Calu3 (cell line): ENCODE measurements around the gene CXCL5. TPM values are rescaled to one million over a fixed set of nuclear protein-coding genes. Genes with fewer than 3 reads are reported as not detected.

Experiments
- BruUV-seq: library from RNA; stranded (reverse); fragments of 400-500 nt; replicated peaks from 2 replicates; lab custom pipeline; 2021; lab: Mats Ljungman, UMichigan
- CTCF ChIA-PET: fragments of 300-600 bp; sonication (Branson Sonifier 250); formaldehyde crosslinking; loops from one replicate; lab custom pipeline; 2022; ENCODE audit warnings: antibody characterized with exemption; lab: Charles Lee
- DNase-seq: peaks from one replicate; pipeline ENCODE4 v3.0.0; 2022
- H3K27ac Mint-ChIP-seq: one replicate; pipeline ENCODE4 v1.8.0; 2022; ENCODE audit warnings: mixed read lengths; ENCODE audit not compliant: unreplicated experiment
- H3K27me3 Mint-ChIP-seq: one replicate; pipeline ENCODE4 v1.8.0; 2022; ENCODE audit warnings: mixed read lengths; ENCODE audit not compliant: unreplicated experiment
- H3K36me3 Mint-ChIP-seq: one replicate; pipeline ENCODE4 v1.8.0; 2022; ENCODE audit warnings: mild to moderate bottlenecking, moderate library complexity, mixed read lengths; ENCODE audit not compliant: insufficient read depth, unreplicated experiment
- H3K4me1 Mint-ChIP-seq: one replicate; pipeline ENCODE4 v1.8.0; 2022; ENCODE audit warnings: mild to moderate bottlenecking, low read depth, mixed read lengths; ENCODE audit not compliant: unreplicated experiment
- H3K4me3 Mint-ChIP-seq: one replicate; pipeline ENCODE4 v1.8.0; 2022; ENCODE audit warnings: mild to moderate bottlenecking, low read depth, moderate library complexity, mixed read lengths; ENCODE audit not compliant: unreplicated experiment
- H3K9me3 Mint-ChIP-seq: one replicate; pipeline ENCODE4 v1.8.0; 2022; ENCODE audit warnings: low read depth, mixed read lengths; ENCODE audit not compliant: unreplicated experiment
- intact Hi-C: fragments of 100-400 bp; cut with micrococcal nuclease; formaldehyde crosslinking; loops from one replicate; pipeline ENCODE4 v1.10.0; 2022; ENCODE audit not compliant: unreplicated experiment
- total RNA-seq: library from RNA; stranded (reverse); gene quantifications from 2 replicates; pipeline ENCODE4 v1.2.3, GENCODE V29; 2022
- TF ChIP-seq, protein P1 (sequence below): fragments of 200-600 bp; IDR thresholded peaks from one replicate; pipeline ENCODE4 v1.8.0; 2022; ENCODE audit warnings: antibody characterized with exemption; ENCODE audit not compliant: unreplicated experiment

Gene CXCL5
- total RNA-seq, 1 experiment from 2014 or later, result 1,906 TPM

DNA sequence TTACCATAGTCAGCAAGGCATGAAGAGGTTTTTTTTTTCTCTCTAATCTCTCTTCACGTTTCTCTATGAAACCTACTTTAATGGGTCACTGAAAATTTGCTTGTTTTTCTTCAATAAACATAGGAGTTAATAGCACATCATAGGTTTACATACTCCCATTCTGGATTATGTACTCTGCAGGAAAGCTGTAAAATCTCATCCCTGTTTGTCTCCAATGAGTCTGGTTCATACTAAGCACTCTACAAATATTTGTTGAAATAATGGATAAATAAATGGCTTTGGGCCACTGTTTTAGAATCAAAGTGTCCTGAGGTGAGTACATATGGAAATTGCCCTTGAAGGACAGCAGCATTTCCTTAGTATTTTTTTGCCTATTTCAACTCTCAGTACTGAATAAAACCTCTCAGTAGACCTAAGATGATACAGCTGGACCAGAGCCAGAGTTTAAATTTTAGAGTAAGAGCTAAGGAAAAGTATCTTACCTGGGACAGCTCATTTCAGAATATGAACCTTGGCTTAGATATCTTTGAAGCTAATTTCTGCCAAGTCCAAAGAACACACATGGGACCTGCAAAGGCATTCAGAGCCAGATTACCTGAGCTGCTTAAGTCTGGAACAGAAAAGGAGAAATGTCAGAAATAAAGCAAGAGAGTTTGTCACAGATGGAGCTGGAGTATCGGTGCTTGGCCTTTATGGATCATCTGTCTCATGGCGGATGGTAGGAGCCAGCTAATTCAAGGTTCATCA, 51.1 kb downstream of the CXCL5 start:
- peaks cover 12% of the 10 kb centered on the region for H3K36me3 Mint-ChIP-seq
- BruUV-seq, result no TSS peak
- peaks cover 14% of the 10 kb centered on the region for H3K4me1 Mint-ChIP-seq
- H3K27me3 Mint-ChIP-seq, result peaks cover 9% of the 10 kb centered on the region
- DNase-seq, result no peak
- no peak overlapping the region for H3K27ac Mint-ChIP-seq
- H3K9me3 Mint-ChIP-seq, result no peaks in the 10 kb centered on the region
- intact Hi-C loops, result no loop called here
- H3K4me3 Mint-ChIP-seq, result no peak overlapping the region
- TF ChIP-seq, protein P1, sequence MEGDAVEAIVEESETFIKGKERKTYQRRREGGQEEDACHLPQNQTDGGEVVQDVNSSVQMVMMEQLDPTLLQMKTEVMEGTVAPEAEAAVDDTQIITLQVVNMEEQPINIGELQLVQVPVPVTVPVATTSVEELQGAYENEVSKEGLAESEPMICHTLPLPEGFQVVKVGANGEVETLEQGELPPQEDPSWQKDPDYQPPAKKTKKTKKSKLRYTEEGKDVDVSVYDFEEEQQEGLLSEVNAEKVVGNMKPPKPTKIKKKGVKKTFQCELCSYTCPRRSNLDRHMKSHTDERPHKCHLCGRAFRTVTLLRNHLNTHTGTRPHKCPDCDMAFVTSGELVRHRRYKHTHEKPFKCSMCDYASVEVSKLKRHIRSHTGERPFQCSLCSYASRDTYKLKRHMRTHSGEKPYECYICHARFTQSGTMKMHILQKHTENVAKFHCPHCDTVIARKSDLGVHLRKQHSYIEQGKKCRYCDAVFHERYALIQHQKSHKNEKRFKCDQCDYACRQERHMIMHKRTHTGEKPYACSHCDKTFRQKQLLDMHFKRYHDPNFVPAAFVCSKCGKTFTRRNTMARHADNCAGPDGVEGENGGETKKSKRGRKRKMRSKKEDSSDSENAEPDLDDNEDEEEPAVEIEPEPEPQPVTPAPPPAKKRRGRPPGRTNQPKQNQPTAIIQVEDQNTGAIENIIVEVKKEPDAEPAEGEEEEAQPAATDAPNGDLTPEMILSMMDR, result no peak
- CTCF ChIA-PET, result no interaction called here

DNA sequence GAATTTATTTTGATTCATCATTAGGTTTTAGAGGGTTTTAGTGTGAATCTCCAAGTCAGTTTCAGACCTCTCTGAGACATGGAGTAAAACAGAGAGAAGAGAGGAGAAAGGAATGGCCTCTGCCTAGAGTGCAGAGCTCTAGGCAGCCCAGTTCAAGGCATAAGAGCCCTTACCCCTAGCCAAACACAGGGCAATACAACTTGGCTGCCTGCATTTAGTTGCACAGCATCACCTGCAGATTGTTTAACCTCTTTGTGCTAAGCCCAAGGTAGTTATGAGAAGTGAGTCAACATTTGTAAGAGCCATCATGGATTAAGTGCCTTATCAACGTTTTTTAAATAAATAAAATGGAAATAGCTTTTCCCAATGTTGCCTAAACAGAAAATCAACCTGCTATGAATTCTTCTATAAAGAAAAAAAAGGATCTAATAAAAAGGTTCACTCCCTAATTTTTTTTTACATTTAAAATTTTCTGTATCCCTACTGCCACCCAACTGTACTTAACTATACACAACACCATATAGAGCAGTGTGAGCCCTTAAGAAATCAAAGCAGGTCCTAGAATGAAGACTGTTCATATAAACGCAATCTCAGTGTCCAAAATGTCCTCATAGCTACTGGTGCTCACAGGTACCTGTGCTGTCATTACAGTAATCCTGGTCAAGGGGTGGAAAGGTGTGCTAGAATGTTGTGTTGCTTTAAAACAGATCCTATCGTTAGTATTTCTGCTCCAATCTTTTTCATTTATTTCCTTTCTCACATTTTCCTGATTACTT, 52.6 kb downstream of the CXCL5 start:
- CTCF ChIA-PET, result no interaction called here
- TF ChIP-seq, protein P1, result no peak
- H3K4me1 Mint-ChIP-seq, result peaks cover 15% of the 10 kb centered on the region
- H3K27me3 Mint-ChIP-seq, result peaks cover 14% of the 10 kb centered on the region
- intact Hi-C loops, result no loop called here
- no TSS peak for BruUV-seq
- H3K36me3 Mint-ChIP-seq, result peaks cover 12% of the 10 kb centered on the region
- no peak overlapping the region for H3K27ac Mint-ChIP-seq
- no peaks in the 10 kb centered on the region for H3K9me3 Mint-ChIP-seq
- no peak for DNase-seq
- no peak overlapping the region for H3K4me3 Mint-ChIP-seq

Other genes with a start within 250 kb of the CXCL5 start
- gene CXCL6, start 162.0 kb downstream of the CXCL5 start, total RNA-seq, result 48.2 and 91.0 TPM in 2 replicates
- not detected in 2 replicates for gene PF4V1, start 145.4 kb downstream of the CXCL5 start, total RNA-seq
- 212 and 414 TPM in 2 replicates for gene CXCL1, start 129.3 kb downstream of the CXCL5 start, total RNA-seq
- 0.93 and 1.3 TPM in 2 replicates for gene PF4, start 16.6 kb downstream of the CXCL5 start, total RNA-seq
- not detected in 2 replicates for gene PPBP, start 10.5 kb downstream of the CXCL5 start, total RNA-seq
- 80.8 and 153 TPM in 2 replicates for gene CXCL3, start 40.0 kb upstream of the CXCL5 start, total RNA-seq
- gene CXCL2, start 100.5 kb upstream of the CXCL5 start, total RNA-seq, result 110 and 189 TPM in 2 replicates
- gene MTHFD2L, start 159.4 kb upstream of the CXCL5 start, total RNA-seq, result 21.8 and 24.1 TPM in 2 replicates